HFF-Myc (cell line): ENCODE measurements around the gene LRRC15.

Experiments
- DNase-seq: peaks from one replicate; pipeline ENCODE4 v3.0.0-alpha.2; 2011; ENCODE audit warnings: low read depth; ENCODE audit errors: extremely low read depth
- H3K4me3 ChIP-seq: replicated peaks from 2 replicates; pipeline ENCODE4 v1.5.1; 2011; ENCODE audit warnings: low read depth, mild to moderate bottlenecking, control low read depth, low read length
- CTCF ChIP-seq: IDR thresholded peaks from 2 replicates; pipeline ENCODE4 v1.5.1; 2012; ENCODE audit warnings: mild to moderate bottlenecking, low read depth, low read length, control low read depth; ENCODE audit errors: missing control alignments

The LRRC15 gene

GRCh38 chr3:194375473-194376240 lies 6.1 kb upstream of the LRRC15 start:
- DNase-seq: no peak
- no peak overlapping the region for H3K4me3 ChIP-seq
- TF ChIP-seq CTCF: no peak

GRCh38 chr3:194374935-194375334 lies 5.4 kb upstream of the LRRC15 start:
- no peak for DNase-seq
- H3K4me3 ChIP-seq: no peak overlapping the region
- no peak for TF ChIP-seq CTCF

- no peak overlapping the region for H3K4me3 ChIP-seq
- no peak for TF ChIP-seq CTCF
- no peak for DNase-seq
Observed at GRCh38 chr3:194373899-194374298, 4.4 kb upstream of the LRRC15 start.

- no peak overlapping the region for H3K4me3 ChIP-seq
- no peak for TF ChIP-seq CTCF
Observed at GRCh38 chr3:194373028-194373427, 3.5 kb upstream of the LRRC15 start.

GRCh38 chr3:194370753-194371152 lies 1.2 kb upstream of the LRRC15 start:
- TF ChIP-seq CTCF: no peak
- no peak for DNase-seq
- no peak overlapping the region for H3K4me3 ChIP-seq

More at GRCh38 chr3:194373028-194373427, 3.5 kb upstream of the LRRC15 start:
- DNase-seq: no peak

- no peak overlapping the region for H3K4me3 ChIP-seq
- TF ChIP-seq CTCF: no peak
- DNase-seq: no peak
Observed at GRCh38 chr3:194368918-194369317, 625 bp downstream of the LRRC15 start.
